B cell (primary cell): ENCODE data around the gene IGSF22.

Experiments used
- EZH2 ChIP-seq: IDR thresholded peaks from 2 replicates; pipeline ENCODE4 v1.6.1; 2012; ENCODE audit warnings: borderline replicate concordance, low read depth, mild to moderate bottlenecking, moderate library complexity, low read length; ENCODE audit not compliant: insufficient read depth, poor library complexity, severe bottlenecking
- TF ChIP-seq, protein P1 (sequence below): fragments of 200-600 bp; IDR thresholded peaks from one replicate; pipeline ENCODE4 v1.8.0; 2022; ENCODE audit warnings: antibody characterized with exemption, mild to moderate bottlenecking

DNA sequence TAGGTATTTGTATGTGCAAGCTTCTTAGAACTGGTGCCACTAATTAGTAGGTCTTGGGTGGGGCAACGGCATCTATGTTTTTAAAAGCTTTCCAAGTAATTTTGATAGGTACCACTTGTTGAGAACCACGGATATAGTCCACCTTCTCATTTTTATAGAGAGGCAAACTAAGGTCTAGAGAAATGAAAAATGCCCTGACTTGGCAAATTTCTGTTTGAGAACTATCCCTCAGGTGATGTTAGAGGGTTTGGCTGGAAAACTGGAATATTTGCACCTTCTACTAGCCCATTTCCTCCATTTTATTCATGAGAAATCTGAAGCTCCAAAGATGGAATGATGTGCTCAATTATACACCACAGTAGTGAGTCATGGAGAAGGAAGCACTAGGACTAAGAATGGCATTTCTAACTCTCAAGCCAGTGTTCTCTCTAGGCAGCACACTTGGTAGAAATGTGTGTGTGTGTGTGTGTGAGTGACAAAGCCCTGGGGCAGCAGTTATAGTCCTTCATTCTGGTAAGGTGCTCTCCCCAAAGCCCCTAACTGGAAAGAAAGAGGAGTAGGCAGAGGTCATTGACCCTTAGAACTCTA, 29.3 kb downstream of the IGSF22 start:
- TF ChIP-seq, protein P1, sequence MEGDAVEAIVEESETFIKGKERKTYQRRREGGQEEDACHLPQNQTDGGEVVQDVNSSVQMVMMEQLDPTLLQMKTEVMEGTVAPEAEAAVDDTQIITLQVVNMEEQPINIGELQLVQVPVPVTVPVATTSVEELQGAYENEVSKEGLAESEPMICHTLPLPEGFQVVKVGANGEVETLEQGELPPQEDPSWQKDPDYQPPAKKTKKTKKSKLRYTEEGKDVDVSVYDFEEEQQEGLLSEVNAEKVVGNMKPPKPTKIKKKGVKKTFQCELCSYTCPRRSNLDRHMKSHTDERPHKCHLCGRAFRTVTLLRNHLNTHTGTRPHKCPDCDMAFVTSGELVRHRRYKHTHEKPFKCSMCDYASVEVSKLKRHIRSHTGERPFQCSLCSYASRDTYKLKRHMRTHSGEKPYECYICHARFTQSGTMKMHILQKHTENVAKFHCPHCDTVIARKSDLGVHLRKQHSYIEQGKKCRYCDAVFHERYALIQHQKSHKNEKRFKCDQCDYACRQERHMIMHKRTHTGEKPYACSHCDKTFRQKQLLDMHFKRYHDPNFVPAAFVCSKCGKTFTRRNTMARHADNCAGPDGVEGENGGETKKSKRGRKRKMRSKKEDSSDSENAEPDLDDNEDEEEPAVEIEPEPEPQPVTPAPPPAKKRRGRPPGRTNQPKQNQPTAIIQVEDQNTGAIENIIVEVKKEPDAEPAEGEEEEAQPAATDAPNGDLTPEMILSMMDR = no peak
- TF ChIP-seq EZH2 = no peak
